GM10847 (cell line): ENCODE data around the gene ETNK2.

Source experiments
- POLR2A ChIP-seq: IDR thresholded peaks from 2 replicates; pipeline ENCODE4 v1.6.1; 2011; ENCODE audit not compliant: insufficient read length; ENCODE audit errors: extremely low read depth

The ETNK2 gene

DNA sequence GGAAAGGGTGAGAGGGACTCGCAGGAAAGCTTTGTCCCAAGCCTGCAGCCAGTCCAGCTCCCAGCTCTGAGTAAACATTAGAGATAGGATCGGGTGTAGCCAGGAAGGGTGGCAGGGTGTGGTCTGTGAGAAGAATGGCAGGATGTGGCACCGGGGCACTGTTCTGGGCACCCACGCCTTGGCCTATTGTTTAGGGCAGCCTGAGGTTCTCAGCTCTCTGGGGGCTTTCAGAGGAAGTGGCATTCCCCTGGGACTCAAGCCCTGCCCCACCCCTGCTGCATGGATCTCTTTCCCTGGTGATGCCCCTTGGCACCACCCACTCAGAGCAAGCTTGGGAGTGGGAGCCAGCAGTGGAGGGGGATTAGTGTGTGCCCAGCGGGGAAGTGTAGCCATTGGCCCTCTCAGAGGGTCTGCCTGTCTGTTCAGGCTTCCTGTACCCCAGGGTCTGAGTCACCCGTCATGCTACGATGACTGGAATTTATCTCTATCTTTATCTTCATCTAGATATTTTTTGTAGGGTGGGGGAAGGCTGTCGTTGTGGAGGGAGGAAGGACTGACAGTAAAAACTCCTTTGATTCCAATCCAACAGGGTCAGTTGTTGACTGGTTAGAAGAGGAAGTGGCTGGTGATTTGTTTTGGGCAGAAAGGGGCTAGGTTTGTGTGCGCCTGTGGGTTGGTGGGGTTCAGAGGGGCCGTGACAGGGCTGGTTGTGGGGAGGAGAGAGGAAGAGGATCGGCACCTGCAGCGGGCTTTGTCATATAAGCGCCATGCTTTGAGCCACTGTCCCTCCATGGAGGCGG lies 47.3 kb downstream of the ETNK2 start:
- no peak for TF ChIP-seq POLR2A

DNA sequence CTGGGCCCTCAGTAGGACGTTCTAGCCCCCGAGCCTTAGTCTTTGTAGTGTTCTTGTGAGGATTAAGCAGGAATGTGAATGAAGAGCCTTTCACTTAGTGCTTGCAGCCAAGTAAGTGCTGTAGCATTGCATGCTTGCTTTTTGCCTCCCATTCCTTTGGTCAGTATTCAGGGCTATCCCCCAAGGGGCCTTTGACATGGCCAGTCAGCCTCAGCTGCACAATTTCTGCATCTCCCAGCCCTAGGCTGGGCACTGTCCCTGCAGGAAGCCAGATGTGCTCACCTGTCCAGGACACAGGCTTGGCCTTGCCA lies 48.5 kb downstream of the ETNK2 start:
- TF ChIP-seq POLR2A = no peak

DNA sequence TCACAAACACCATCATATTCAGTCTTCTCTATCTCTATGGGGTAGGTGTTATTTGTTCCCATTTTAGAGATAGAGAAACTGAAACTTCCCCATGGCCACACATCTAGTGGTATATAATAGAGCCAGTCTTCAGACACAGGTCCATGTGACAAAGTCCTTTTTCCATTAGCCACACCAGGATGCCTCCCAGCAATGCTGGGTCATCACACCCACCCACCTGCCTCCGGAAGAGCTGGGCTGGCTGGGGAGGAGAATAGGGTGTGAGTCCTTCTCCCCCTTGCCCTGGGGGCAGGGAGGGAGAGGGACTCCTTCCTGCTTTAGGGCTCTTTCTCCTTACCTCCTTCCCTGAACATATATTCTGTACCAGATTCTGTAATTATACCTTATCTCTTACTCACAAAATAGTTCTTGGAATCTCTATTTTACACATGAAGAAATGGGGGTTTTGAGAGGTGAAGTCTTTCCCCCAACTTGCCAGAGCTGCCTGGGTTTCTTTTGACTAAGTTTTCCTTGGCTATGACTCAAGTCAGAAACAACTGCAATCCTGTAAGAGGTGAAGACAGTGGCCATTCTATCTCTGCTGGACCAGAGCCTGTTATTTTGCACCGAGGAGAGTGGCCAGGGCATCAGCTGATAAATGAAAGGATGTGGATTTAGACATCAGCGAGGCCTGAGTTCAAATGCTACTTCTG lies 49.0 kb downstream of the ETNK2 start:
- no peak for TF ChIP-seq POLR2A

DNA sequence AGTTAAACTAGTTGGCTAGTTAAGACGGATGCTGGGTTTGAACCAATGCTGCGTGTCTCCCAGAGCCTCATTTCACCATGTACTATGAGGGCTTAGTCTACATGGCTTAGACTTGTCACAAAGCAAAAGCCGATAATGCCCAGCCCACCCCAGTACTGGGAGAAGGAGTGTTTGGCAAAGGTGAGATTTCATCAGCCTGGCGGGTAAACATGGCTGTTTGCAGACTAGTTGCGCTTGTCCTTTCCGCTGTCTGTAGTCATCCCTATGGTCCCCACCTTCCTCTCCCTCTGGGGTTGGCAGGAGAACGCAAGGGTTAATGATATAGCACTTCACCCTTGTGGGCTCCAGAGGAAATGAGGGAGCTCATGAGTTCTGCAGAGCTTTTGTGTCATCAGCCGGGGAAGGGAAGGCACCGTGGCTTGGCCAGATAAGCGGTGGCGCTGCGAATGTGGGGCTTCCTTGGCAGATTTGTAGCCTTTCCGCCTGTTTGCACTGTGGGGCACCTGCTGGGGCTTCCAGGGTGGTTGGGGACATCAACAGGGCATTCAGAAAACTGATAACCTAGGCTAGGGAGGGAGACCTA lies 49.7 kb downstream of the ETNK2 start:
- TF ChIP-seq POLR2A = no peak

DNA sequence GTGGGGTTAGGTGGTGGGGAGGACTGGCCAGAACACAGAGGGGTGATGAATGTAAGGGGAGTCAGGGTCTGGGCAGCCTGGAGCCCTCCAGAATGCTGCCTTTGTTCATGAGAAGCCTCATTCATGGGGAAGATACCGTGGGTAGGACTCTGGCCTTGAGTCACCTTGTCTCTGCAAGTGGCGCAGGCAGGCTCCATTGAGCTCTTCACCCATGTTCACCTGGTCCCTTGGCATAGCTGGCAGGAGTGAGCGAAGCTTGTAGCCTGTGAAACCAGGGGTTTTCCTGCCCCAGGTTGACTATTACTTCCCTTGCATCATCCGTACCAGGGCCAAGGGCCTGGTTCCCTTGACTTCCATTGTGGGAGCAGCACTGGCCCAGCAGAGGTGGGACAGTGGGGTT lies 53.2 kb downstream of the ETNK2 start:
- no peak for TF ChIP-seq POLR2A

DNA sequence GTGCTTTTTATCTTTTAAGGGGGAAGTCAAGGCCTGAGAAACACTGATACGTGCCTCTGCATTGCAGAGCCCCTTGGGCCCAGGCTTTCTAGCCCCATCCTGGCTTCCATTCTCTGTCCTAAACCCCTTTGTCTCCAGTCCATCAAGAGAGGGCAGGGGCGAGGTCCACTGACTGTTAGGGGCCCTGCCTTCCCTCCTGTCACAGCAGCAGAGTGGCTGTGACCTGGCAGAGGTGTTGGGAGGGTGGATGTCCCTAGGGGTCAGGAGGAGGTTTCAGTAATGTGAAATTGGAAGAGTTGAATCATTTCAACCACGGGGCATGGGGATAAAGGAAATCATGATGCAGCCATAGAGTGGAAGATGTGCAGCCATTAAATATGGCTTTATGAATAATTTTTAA lies 54.9 kb downstream of the ETNK2 start:
- no peak for TF ChIP-seq POLR2A

DNA sequence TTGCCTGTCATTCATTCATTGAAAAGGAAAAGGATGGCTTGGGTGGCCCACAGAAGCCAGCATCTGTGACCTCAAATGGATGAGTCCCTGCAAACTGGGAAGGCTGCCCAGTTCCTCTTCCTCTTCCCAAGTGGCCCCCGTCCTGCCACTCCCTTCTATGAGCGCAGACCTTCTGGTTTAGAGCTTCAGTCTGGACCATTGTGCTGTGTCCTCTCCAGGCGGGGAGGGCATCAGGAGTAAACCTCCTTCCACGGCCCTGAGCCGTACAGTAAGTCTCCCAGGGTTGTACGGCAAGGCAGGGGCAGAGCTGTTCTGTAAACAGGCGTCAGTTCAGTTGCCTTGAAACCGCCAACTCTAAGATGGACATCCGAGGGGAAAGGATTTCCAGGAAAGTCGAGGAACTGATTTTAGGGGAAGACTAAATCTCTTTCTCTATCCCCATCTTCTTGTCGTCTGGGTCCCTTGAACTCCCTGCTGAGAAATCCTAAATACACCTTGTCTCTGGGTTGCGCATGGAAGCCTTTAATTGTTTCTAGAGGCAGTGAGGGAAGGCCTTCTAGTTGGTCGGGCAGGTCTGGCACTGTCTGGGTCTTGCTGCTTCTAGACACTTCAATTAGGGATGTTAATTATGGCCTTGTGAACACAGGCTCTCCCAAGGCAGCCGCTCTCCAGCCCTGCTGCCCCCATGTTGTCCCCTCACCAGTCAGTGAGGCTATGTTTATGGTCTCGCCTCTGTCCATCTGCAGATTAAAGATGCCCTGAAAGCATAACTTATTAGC lies 56.8 kb downstream of the ETNK2 start:
- no peak for TF ChIP-seq POLR2A

DNA sequence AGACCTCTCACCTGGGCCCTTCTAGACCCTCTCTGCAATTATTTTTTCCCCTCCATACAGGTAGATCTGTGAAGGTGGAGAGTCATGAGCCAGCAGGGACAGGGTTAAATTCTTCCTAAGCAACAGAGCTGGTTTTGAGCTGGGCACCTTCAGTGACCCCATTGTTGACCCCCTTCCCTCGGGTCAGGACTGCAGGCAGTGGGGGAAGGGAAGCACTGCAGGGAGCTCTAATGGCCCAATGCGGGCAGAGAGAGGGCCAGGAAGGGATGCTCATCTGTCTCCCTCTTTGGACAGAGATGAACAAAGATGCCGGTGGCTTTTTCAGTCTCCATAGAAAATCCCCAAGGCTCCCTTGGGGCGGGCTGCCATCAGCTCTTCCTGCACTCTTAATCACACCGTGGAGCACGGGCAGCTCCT lies 57.5 kb downstream of the ETNK2 start:
- no peak for TF ChIP-seq POLR2A

DNA sequence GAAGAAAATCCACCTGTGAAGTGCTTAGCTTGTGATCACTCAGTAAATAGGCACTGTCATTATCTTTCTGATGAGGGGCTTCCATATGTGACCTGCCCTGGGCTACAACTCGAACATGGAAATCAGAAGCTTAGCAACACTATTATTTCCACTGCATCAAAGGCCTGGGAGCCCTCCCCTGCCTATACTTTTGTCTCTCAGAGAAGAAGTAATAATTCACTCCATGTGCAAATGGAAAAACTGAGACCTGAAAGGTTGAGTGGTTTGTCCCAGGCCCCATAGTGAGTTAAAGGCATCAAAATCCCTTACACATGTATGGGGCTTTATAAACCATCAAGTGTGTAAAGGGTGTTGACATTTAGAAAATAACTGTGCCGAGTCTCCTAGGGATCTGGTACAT lies 58.1 kb downstream of the ETNK2 start:
- TF ChIP-seq POLR2A = no peak

DNA sequence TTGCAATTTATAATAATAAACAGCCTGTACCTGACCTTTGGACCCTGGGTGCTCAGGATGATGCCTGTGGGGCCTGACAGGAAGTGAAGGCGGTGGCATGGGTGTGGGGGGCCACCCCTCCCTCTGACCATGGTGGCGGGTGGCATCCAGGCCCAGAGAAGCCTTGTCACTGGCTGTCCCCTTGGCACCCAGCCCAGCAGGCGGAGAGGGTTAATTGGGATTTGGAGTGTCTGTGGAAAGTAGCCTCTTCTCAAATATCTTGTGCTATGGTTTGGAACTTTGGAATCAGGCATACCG lies 58.5 kb downstream of the ETNK2 start:
- no peak for TF ChIP-seq POLR2A

DNA sequence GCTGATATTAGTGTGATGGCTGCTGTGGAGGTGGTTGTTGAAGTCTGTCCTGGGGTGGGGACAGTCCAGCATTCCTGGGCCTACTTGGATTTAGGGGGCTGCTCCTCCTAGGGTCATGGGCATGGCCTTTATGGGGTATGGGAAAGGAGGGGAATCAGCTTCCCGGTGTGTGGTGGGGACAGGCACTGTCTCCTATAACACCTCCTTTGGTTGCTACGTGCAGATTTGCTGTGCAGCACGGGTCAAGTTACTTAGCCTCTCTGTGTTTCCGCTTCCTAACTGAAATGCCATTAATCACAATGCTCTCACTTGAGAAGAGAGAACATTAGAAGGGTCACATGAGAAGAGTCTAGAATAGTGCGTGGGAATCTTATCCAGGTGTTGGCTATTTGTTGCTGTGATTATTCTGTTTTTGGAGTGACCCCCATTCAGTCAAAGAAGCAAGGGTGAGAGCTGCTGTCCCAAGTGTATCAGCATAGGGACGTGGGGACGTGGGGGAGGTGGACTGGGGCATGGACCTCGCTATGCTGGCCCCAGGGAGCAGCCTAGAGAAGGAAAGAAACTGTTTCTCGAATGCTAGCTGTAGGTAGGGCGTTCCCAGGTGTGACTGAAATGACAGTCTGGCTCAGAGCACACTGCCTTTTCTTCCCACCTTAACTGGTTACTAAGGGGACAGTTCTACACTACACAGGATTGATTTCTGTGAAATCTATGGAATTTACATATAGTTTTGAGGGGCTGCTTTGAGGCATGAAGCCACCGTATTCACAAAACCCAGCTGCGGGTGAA lies 59.0 kb downstream of the ETNK2 start:
- TF ChIP-seq POLR2A = no peak

DNA sequence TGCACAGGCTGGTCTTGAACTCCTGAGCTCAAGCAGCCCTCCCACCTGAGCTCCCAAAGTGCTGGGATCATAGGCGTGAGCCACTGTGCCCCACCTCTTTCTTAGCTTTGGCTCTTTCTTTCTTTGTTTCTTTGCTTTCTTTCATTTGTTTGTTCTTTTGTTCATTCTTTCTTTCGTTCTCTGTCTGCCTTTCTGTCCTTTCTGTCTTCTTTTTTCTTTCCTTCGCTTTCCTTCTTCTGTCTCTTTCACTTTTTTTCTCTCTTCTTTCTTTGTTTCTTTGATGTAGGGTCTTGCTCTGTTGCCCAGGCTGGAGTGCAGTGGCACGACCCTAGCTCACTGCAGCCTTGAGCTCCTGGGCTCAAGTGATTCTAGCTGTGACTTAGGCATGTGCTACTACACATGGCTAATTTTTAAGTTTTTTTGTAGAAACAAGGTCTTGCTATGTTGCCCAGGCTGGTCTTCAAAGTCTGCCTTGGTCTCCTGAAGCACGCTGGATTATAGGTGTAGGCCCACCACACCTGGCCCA lies 60.0 kb downstream of the ETNK2 start:
- TF ChIP-seq POLR2A = no peak

DNA sequence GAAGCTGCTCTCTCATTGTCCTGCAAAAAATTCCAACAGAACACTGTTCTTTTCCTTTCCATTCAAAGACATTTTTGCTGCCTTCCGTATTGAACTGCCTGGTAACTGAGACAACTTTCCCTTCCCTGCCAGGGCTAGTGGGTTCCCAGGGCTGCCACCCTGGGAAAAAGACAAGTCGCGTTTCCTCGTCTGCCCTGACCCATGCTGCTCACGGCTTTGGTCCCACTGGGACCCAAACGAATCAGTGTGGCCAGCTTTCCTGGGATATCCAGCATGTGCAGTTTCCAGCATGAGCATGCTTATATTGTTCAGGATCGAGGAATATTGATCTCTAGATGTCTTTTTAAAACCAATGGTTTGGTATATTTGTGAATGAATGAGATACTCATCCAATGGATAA lies 60.8 kb downstream of the ETNK2 start:
- no peak for TF ChIP-seq POLR2A

DNA sequence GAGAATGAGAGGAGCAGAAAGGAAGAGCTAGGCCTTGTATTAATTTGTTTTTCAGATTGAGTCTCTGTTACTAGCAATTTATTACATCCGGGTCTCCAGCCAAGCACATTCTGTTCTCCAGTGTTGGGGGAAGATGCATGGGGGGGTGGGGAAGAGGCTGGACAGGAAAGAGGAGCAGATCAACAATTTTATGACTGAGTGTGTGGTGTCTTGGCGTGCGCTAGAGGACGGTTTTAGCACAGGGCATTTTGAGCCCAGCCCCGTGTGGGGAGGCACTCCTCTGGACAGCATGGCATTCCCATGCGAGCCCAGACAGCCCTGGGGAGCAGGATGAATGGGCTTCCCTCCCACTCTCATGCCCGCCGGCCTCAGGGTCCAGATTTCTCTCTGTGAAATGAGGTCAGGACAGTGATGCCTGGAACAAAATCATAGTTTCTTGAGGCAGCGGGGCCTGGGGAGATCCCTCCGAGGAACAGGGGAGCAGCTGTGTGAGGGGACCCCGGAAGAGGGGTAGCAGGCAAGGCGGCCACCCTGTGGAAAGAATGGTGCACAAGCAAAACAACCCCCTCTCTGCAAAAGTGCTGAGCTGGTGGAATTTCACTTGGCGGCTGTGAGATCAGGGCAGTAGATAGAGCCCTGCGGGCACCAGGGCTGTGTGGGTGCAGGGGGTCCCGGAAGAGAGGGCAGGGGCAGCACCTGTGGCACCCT lies 62.6 kb downstream of the ETNK2 start:
- TF ChIP-seq POLR2A = no peak
